Stromal cell of bone marrow (primary cell): ENCODE results near the gene SP1.
A peak's percentile ranks its signal among the peaks of the same experiment; 100 is the strongest.
"Not testable (repeated sequence)": the region's sequence is repeated elsewhere in the genome, so short reads cannot be mapped to it uniquely, and the experiment has no call there.

Source experiments
- DNase-seq: peaks from one replicate; pipeline ENCODE4 v3.0.0-alpha.2; 2012; ENCODE audit warnings: low read depth

The SP1 gene

GRCh38 chr12:53414756-53415417 is 34.9 kb downstream of the SP1 start:
- DNase-seq = no peak

GRCh38 chr12:53415752-53416389 is 35.9 kb downstream of the SP1 start:
- not testable (repeated sequence) for DNase-seq

GRCh38 chr12:53417291-53417816 is 37.4 kb downstream of the SP1 start:
- not testable (repeated sequence) for DNase-seq

GRCh38 chr12:53418221-53418620 is 38.2 kb downstream of the SP1 start:
- DNase-seq = no peak

GRCh38 chr12:53419756-53420155 is 39.8 kb downstream of the SP1 start:
- DNase-seq = no peak

GRCh38 chr12:53422247-53422646 is 42.3 kb downstream of the SP1 start:
- DNase-seq = not testable (repeated sequence)

- DNase-seq = no peak
Observed at GRCh38 chr12:53423597-53423996, 43.6 kb downstream of the SP1 start, which contains the start of gene AMHR2. TSS of gene AMHR2 (plus strand) at chr12:53423855. CDS start at chr12:53423935, 80 bp downstream.

- no peak for DNase-seq
Observed at GRCh38 chr12:53424626-53425514, 44.9 kb downstream of the SP1 start.

GRCh38 chr12:53425515-53426150 is 45.7 kb downstream of the SP1 start:
- DNase-seq = no peak

GRCh38 chr12:53427905-53428594 is 48.1 kb downstream of the SP1 start:
- DNase-seq = peak; percentile 84

- DNase-seq = no peak
Observed at GRCh38 chr12:53428741-53429140, 48.8 kb downstream of the SP1 start.

- DNase-seq = no peak
Observed at GRCh38 chr12:53430116-53430515, 50.1 kb downstream of the SP1 start.

GRCh38 chr12:53431187-53431586 is 51.2 kb downstream of the SP1 start:
- DNase-seq = no peak

- DNase-seq = not testable (repeated sequence)
Observed at GRCh38 chr12:53435326-53435725, 55.4 kb downstream of the SP1 start.

GRCh38 chr12:53439582-53439981 is 59.6 kb downstream of the SP1 start:
- not testable (repeated sequence) for DNase-seq

- DNase-seq = peak; percentile 100
Observed at GRCh38 chr12:53441040-53441833, 61.3 kb downstream of the SP1 start, which contains the start of gene PRR13. TSS of gene PRR13 (plus strand) at chr12:53441734. CDS start at chr12:53442715, 981 bp downstream.

- no peak for DNase-seq
Observed at GRCh38 chr12:53443955-53444354, 64.0 kb downstream of the SP1 start.

- DNase-seq = not testable (repeated sequence)
Observed at GRCh38 chr12:53444593-53445325, 64.8 kb downstream of the SP1 start.

GRCh38 chr12:53450936-53451335 is 71.0 kb downstream of the SP1 start:
- DNase-seq = no peak
